Transverse colon (tissue), 4 donors: Measurements from ENCODE around the gene CD7. TPM values are rescaled to one million over a fixed set of nuclear protein-coding genes. Genes with fewer than 3 reads are reported as not detected.
A peak's percentile ranks its signal among the peaks of the same experiment; 100 is the strongest.

Experiments used
- DNase-seq: peaks from one replicate; pipeline ENCODE4 v3.0.0-alpha.2; 2019
- H3K27ac ChIP-seq, 4 donors: fragments of 200-600 bp; sonication (generic); 2 replicates each; pipeline ENCODE4 v1.5.1; 2016 to 2018; ENCODE audit warnings: inconsistent platforms in 4 of 4
- H3K27me3 ChIP-seq: fragments of 200-600 bp; sonication (generic); 2 replicates; pipeline ENCODE4 v1.5.1; 2017; ENCODE audit warnings: inconsistent platforms
- H3K36me3 ChIP-seq, 4 donors: fragments of 200-600 bp; sonication (generic); 2 replicates each; pipeline ENCODE4 v1.5.1; 2017 to 2019; ENCODE audit warnings: inconsistent platforms in 4 of 4
- H3K4me1 ChIP-seq, 4 donors: fragments of 200-600 bp; sonication (generic); 2 replicates each; pipeline ENCODE4 v1.5.1; 2017 to 2020; ENCODE audit warnings: inconsistent platforms in 4 of 4
- H3K4me3 ChIP-seq, 4 donors: fragments of 200-600 bp; sonication (generic); 1 replicate in 1 of 4; 2 replicates in 3 of 4; pipeline versions ENCODE4 v1.5.1 to v1.6.1; 2017 to 2019; ENCODE audit warnings: inconsistent platforms in 4 of 4
- H3K9me3 ChIP-seq, 2 donors: fragments of 200-600 bp; sonication (generic); 2 replicates each; pipeline ENCODE4 v1.5.1; 2017 to 2019; ENCODE audit warnings: inconsistent platforms in 2 of 2
- EP300 ChIP-seq: sonication (generic); formaldehyde crosslinking; IDR thresholded peaks from one replicate; pipeline ENCODE4 v1.6.1; 2017; ENCODE audit warnings: antibody characterized with exemption, low read depth
- POLR2A ChIP-seq: fragments of 450-650 bp; IDR thresholded peaks from one replicate; pipeline ENCODE4 v1.6.1; 2016; ENCODE audit warnings: antibody characterized with exemption, mild to moderate bottlenecking, moderate library complexity
- POLR2AphosphoS5 ChIP-seq, 3 donors: sonication (generic); formaldehyde crosslinking; IDR thresholded peaks; one replicate each; pipeline ENCODE4 v1.6.1; 2016; ENCODE audit warnings: antibody characterized with exemption in 3 of 3
- WGBS, 2 donors: methylation state at CpG; one replicate each; pipeline ENCODE4 v1.1.5; 2018; ENCODE audit warnings: low coverage in 1 of 2; 5-methylcytosine and 5-hydroxymethylcytosine counted together
- in situ Hi-C, 4 donors: fragments of 200-750 bp; cut with MboI; loops; one replicate each; pipeline versions ENCODE4 v1.15.0 to v1.15.1; 2017; ENCODE audit warnings: low sequenced_read_pairs in 3 of 4, low pct_ligation_motif_present in 1 of 4, low pct_unique_long_range_greater_than_20kb in 1 of 4
- intact Hi-C: fragments of 100-400 bp; cut with DNase I; formaldehyde crosslinking; loops from one replicate; pipeline ENCODE4 v1.15.1; 2023; ENCODE audit warnings: low total_unique reads
- total RNA-seq, 4 donors: library from RNA; depleted of rRNA; stranded (reverse); fragments of >200 nt; gene quantifications; one replicate each; pipeline ENCODE4 v1.1.0, GENCODE V29; 2016
- TF ChIP-seq, protein P1 (sequence below), 5 experiments: fragments of 200-600 bp in 3 of 5; fragments of 450-650 bp in 2 of 5; sonication (generic) in 3 of 5; IDR thresholded peaks; 1 replicate in 2 of 5; 2 replicates in 3 of 5; pipeline ENCODE4 v1.5.1; 2016 to 2017; ENCODE audit warnings: antibody characterized with exemption in 5 of 5, inconsistent platforms in 3 of 5, mild to moderate bottlenecking in 2 of 5, moderate library complexity in 1 of 5

The CD7 gene
- total RNA-seq, 4 donors from 2014 or later: 6.1 to 9.7 (median 7.4) TPM

DNA sequence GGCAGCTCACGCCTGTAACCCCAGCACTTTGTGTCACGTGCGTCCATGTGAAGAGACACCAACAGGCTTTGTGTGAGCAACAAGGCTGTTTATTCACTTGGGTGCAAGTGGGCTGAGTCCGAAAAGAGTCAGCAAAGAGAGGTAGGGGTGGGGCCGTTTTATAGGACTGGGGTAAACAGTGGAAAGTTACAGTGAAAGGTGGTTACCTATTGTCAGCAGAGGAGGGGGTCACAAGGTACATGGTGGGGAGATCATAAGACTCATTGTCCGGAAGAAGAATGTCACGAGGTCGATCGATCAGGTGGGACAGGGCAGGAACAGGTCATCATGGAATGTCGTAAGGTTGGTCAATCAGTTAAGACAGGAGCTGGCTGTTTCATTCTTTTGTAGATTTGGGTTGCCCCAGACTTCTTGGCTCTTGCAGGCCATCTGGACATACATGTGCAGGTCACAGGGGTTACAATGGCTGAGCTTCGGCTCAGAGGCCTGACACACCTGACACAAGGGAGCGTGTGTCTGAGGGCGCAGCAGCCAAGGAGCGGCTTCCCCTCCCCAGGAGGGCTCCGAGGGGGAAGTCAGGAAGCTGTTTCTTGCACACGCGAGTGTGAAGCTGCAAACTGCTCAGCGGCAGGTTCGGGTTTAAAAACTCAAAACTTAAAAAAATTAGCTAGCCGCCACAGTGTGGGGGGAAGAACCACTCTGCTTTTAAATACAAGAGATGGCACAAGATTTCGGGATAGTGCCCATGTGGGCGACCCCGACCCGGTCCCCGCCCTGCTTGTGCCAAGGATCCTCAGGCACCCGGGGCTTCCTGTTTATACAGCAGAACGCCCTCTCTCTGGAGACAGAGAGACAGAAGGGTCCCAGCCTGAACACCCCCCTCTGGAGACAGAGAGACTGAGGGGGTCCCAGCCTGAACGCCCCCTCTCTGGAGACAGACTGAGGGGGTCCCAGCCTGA, 29.2 kb upstream of the CD7 start:
- intact Hi-C loops: no loop called here
- 33 to 44% methylated on average over 5 to 28 of the region's 28 CpGs for WGBS, 2 donors

DNA sequence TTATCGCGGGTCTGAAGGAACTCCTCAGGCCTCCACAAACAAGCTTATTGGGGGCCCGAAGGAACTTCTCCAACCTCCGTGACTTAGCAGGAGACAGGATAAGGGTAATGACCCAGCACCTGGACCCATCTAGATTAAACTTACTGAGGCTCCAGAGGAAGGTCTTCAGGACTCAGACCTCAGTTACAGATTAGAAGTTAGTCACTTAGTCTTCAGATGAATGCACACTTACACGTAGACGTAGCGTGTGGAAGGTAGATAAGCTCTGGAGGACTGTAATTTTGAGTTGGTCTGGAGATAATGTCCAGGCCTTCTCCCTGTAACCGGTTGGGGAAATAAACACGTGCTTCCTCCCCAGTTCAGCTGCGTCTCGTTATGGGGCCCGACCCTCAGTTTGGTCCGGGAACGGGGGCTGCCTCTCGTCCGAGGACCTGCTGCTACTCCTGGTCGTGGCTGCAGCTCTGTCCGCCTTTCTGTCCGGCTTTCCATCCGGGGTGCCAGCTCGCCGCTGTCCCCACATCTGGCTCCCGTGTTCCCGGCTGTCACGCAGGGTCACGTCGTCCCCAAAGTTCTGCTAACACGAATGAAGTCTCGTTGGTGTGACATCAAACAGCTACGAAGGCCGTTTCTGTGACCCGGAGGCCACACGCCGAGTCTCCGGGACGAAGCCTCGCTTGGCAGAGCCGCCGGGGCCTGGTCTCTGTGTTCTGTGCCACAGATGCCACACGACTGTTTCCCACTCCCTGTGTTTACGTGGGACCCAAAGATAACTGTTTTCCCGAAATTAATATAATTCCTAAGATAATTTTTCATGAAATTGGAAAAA, 28.0 kb upstream of the CD7 start:
- no peaks in the 10 kb centered on the region for H3K36me3 ChIP-seq
- peaks cover 0 to 19% (median 11%) of the 10 kb centered on the region in 4 donors for H3K4me1 ChIP-seq
- TF ChIP-seq POLR2A (no peak), EP300 (no peak), POLR2AphosphoS5 (IDR thresholded peaks at IDR 0.05) (no peak)
- TF ChIP-seq, protein P1, sequence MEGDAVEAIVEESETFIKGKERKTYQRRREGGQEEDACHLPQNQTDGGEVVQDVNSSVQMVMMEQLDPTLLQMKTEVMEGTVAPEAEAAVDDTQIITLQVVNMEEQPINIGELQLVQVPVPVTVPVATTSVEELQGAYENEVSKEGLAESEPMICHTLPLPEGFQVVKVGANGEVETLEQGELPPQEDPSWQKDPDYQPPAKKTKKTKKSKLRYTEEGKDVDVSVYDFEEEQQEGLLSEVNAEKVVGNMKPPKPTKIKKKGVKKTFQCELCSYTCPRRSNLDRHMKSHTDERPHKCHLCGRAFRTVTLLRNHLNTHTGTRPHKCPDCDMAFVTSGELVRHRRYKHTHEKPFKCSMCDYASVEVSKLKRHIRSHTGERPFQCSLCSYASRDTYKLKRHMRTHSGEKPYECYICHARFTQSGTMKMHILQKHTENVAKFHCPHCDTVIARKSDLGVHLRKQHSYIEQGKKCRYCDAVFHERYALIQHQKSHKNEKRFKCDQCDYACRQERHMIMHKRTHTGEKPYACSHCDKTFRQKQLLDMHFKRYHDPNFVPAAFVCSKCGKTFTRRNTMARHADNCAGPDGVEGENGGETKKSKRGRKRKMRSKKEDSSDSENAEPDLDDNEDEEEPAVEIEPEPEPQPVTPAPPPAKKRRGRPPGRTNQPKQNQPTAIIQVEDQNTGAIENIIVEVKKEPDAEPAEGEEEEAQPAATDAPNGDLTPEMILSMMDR (IDR thresholded peaks at IDR 0.05): no peak
- WGBS, 2 donors: 89 to 98% methylated on average over 6 to 42 of the region's 42 CpGs
- H3K4me3 ChIP-seq: no peak overlapping the region
- intact Hi-C loops (no loop called here), in situ Hi-C loops (no loop called here)
- H3K27ac ChIP-seq: no peak overlapping the region
- H3K27me3 ChIP-seq: peaks cover 9% of the 10 kb centered on the region
- no peaks in the 10 kb centered on the region for H3K9me3 ChIP-seq
- no peak for DNase-seq

More for the DNA sequence above, 29.2 kb upstream of the CD7 start:
- in situ Hi-C loops: no loop called here
- H3K36me3 ChIP-seq: no peaks in the 10 kb centered on the region
- no peak for TF ChIP-seq POLR2A
- no peak for TF ChIP-seq EP300
- no peak for TF ChIP-seq POLR2AphosphoS5 (IDR thresholded peaks at IDR 0.05)
- TF ChIP-seq, protein P1 (IDR thresholded peaks at IDR 0.05): no peak
- peaks cover 0 to 20% (median 11%) of the 10 kb centered on the region in 4 donors for H3K4me1 ChIP-seq
- no peaks in the 10 kb centered on the region for H3K9me3 ChIP-seq
- DNase-seq: no peak
- peaks cover 17% of the 10 kb centered on the region for H3K27me3 ChIP-seq
- peak overlapping the region in 2 of 4 donors; percentile 26 to 41 for H3K27ac ChIP-seq
- no peak overlapping the region for H3K4me3 ChIP-seq

DNA sequence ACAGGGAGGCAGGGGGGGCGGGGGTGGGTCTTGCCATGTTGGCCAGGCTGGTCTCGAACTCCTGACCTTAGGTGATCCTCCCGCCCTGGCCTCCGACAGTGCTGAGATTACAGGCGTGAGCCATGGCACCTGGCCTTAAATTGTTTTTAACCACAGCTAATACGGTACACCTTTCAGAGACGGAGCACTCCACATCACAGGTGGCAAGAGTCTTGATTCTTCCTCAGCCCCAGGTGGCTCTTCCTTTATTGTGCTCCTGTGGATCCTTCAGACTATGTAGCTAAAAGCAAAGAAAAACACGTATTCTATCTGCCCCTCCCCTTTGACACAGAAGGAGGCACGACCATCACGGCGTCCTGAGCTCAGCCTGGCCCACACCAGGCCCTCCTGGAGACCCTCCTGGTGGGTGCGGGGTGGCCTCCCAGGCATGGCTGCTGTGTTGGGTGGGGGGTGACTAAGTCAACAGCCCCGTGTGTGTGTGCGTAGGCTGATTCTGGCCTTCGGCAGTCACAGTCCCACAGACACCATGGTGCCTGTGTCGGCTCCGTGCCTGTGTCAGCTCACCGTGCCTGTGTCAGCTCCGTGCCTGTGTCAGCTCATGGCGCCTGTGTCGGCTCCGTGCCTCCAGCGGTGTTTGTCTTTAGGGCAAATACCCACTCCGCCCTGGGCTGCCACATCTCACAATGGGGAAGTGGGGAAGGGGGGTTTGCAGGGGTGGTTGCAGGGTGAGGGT, 26.9 kb upstream of the CD7 start:
- peaks cover 9% of the 10 kb centered on the region for H3K27me3 ChIP-seq
- intact Hi-C loops: no loop called here
- H3K4me3 ChIP-seq: no peak overlapping the region
- 86% methylated on average over 24 of the region's 24 CpGs; no CpG with 5 or more reads in 1 of the 2 donors for WGBS, 2 donors
- in situ Hi-C loops: no loop called here
- TF ChIP-seq EP300 (no peak), POLR2AphosphoS5 (IDR thresholded peaks at IDR 0.05) (no peak), POLR2A (no peak)
- TF ChIP-seq, protein P1 (IDR thresholded peaks at IDR 0.05): no peak
- H3K9me3 ChIP-seq: no peaks in the 10 kb centered on the region
- no peaks in the 10 kb centered on the region for H3K36me3 ChIP-seq
- no peak overlapping the region for H3K27ac ChIP-seq
- DNase-seq: no peak
- peaks cover 4 to 23% (median 15%) of the 10 kb centered on the region in 4 donors for H3K4me1 ChIP-seq
